ENCODE results near the gene HSPH1. TPM values are rescaled to one million over a fixed set of nuclear protein-coding genes. Genes with fewer than 3 reads are reported as not detected.

The HSPH1 gene
- total and polyA plus RNA-seq, 10 of the 15 experiments (the other 5 are each of a cell fraction or from before 2014, with no cell fraction given): 40.2 to 159 (median 92.6) TPM

DNA sequence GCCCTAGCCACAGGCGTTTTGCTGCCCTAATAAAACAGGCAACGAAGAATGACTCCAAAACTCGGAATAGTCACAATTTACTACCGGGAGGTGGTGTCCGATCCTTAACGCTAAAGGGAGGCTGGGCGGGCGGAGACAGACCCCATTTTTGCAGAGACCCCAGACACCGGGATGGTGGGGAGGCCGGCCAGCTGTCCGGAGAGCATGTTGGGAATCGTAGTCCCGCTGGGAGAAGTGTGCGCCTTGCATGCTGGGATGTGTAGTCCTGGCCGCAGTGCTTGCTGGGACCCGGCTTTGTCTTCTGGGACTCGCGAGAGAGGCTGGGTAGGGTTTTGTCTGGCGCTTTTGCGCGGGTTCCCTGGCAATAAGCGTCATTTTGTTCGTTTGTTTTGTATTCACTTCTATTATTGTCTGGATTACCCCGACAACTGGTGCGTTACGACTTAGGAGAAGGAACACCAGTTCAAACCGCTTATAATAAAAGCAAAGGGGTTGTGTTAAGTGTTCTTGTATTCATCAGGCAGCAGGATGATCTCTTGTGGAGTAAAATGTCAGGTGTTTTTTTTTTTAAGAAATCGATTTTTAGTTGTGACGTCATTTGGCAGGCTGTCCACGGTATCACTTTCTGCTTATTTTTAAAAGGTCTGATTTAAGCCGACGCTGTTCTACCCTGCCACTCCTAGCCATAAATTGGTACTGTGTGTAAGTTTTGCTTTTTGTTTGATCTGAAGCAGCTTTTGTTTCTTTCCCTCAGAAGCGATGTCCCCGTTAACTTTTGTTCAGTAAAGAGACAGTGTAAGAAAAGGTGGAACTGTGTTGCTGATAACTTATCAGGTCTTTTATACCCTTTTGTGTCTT is 676 bp upstream of the HSPH1 start (continued):
- TF ChIP-seq ZNF592 (IDR thresholded peaks at IDR 0.05) (no peak), MLLT1 (IDR thresholded peaks at IDR 0.05) (no peak), CHD1 (IDR thresholded peaks at IDR 0.05; ENCODE audit: low read depth, low read length) (no peak), ZNF207 (IDR thresholded peaks at IDR 0.05; ENCODE audit: borderline replicate concordance) (peak; percentile 76; the same call in 1 of the 2 replicates)
- TF ChIP-seq, protein P1, sequence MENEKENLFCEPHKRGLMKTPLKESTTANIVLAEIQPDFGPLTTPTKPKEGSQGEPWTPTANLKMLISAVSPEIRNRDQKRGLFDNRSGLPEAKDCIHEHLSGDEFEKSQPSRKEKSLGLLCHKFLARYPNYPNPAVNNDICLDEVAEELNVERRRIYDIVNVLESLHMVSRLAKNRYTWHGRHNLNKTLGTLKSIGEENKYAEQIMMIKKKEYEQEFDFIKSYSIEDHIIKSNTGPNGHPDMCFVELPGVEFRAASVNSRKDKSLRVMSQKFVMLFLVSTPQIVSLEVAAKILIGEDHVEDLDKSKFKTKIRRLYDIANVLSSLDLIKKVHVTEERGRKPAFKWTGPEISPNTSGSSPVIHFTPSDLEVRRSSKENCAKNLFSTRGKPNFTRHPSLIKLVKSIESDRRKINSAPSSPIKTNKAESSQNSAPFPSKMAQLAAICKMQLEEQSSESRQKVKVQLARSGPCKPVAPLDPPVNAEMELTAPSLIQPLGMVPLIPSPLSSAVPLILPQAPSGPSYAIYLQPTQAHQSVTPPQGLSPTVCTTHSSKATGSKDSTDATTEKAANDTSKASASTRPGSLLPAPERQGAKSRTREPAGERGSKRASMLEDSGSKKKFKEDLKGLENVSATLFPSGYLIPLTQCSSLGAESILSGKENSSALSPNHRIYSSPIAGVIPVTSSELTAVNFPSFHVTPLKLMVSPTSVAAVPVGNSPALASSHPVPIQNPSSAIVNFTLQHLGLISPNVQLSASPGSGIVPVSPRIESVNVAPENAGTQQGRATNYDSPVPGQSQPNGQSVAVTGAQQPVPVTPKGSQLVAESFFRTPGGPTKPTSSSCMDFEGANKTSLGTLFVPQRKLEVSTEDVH (IDR thresholded peaks at IDR 0.05; ENCODE audit: low read depth, partially characterized antibody): no peak
